ENCODE results near the gene C11orf54.
A peak's percentile ranks its signal among the peaks of the same experiment; 100 is the strongest.
"Not testable (repeated sequence)": the region's sequence is repeated elsewhere in the genome, so short reads cannot be mapped to it uniquely, and the experiment has no call there.

Gene C11orf54

DNA sequence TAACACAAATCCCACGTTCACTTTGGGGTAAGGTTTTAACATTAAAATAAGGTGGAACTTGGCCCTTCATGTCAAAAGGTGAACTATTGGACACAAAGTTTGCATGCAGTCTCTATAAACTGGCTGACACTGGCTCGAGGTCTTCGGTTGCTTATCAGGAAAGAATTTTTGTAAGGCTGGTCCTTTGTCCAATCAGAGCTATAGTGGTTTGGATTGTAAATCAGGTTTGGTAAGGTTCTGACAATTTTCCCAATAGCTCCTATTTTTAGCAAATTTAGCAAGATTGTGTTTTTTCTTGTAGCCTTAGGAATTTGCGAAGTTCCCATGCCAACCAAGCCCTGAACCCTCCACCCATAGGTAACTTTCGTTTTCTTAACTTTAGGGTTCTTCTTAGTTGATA lies 25.0 kb downstream of the C11orf54 start:
- DNase-seq (ENCODE audit: low read depth, low spot score): no peak

DNA sequence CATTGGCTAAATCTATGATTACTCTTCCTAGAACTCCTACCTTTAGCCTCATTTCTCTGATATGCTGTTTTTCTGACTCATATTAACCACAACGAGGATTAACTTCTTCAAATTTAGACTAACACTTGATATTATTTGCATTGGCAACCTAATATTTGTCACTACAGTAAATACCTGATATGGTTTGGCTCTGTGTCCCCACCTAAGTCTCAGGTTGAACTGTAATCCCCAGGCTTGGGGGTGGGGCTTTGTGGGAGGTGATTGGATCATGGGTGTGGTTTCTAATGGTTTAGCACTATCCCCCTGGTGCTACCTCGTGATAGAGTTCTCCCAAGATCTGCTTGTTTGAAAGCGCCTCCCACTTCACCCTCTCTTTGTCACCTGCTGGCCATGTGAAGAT lies 25.5 kb downstream of the C11orf54 start:
- DNase-seq (ENCODE audit: low read depth, low spot score): no peak

GRCh38 chr11:93770160-93770559 lies 28.7 kb downstream of the C11orf54 start:
- no peak for DNase-seq (ENCODE audit: low read depth, low spot score)

- DNase-seq (ENCODE audit: low read depth, low spot score): no peak
These were observed 30.7 kb downstream of the C11orf54 start for GRCh38 chr11:93772123-93772522.

DNA sequence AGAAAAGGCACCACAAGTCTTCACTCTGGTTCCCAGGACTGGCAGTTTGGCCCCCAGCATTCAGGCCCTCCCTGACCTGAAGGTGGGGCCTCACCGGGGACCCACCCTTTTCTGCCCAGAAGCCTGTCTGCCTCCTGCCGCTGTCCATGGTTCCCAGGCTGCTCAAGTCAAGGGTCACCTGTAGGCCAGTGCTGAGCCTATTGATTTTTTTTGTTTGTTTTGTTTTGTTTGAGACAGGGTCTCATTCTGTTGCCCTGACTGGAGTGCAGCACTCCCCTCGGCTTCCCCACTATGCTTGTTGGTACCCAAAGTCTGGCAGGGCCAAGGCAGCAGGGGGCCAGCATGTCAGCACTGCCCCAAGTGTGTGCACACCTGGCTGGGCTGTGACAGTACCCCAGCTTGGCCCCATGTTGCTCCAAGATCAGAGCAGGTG lies 31.6 kb downstream of the C11orf54 start:
- no peak for DNase-seq (ENCODE audit: low read depth, low spot score)

DNA sequence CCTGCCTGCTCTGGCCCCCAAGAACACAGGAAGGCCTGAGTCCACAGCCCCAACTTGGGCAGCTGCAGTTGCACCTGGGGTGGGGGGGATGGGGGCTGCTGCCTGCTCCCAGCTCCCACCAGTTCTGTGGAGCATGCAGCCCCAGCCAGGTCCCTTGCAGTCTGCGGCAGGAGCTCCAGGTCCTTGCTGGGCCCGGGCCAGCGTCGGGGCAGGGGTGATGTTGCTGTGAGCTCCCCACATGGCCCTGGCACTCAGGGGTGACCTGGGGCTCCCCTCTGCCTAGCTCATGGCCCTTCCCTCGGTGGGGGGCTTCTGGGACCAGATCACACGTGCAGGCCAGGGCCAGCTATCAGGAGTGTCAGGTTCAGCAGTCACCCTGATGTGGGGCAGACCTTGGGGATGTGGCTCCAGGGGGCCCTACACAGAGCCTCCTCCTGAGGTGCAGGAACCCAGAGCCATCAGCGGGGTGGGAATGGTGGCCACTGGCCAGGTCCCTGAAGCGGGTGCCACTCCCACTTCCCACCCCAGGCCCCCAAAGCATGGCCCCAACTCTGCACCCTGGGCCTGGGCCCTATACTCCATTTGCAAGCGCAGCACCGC lies 32.2 kb downstream of the C11orf54 start:
- DNase-seq (ENCODE audit: low read depth, low spot score): no peak

DNA sequence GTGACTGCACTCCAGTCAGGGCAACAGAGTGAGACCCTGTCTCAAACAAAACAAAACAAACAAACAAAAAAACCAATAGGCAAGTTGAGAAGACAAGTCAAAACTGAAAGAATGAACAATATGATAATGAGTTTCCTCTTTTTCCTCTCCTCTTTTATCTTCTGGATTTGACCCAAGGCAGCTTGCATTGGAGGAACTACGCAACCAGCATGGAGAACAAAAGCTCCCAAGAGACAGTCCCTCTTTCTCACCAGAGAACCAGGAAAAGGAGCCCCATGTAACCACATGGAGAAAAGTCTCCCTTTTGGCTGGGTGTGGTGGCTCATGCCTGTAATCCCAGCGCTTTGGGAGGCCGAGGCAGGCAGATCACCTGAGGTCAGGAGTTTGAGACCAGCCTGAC lies 33.1 kb downstream of the C11orf54 start:
- not testable (repeated sequence) for DNase-seq (ENCODE audit: low read depth, low spot score)

DNA sequence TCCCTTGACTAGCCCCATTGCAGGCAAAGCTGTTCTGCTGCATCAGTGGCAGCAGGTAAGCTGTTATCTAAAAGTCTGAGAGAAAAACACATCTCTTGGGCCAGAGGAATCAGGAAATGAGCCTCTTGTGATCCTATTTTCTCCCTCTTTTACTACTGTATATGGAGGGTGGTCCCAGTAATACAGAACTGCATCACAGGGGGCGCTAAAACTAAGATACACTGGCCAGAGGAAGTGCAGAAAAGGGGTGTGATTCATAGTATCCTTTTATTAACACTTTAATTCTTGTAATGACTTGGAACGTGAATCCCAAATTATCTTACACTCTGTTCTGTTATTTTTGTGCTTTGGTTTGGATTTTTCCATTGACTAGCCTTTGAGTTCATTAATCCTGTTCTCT lies 33.8 kb downstream of the C11orf54 start:
- no peak for DNase-seq (ENCODE audit: low read depth, low spot score)

GRCh38 chr11:93783362-93783761 lies 41.9 kb downstream of the C11orf54 start:
- no peak for DNase-seq (ENCODE audit: low read depth, low spot score)

DNA sequence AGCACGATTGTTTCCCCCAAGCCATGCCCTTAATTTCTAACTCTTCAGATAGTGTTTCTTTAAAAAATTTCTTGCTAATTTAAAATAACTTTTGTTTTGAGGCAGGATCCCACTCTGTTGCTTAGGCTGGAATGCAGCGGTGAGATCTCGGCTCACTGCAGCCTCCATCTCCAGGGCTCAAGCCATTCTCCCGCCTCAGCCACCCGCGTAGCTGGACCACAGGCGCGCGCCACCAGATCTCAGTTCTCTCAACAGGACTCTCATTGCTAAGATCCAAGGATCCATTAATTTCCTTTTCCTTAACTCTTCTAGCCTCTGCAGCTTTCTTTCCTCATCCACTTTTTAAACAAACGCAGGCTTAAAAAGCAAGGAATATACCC lies 42.3 kb downstream of the C11orf54 start:
- DNase-seq (ENCODE audit: low read depth, low spot score): no peak

GRCh38 chr11:93784145-93784934 lies 42.9 kb downstream of the C11orf54 start, which contains the start of gene MED17:
TSS of gene MED17 (plus strand) at chr11:93784282. CDS start at chr11:93784514, 232 bp downstream.
- peak; percentile 84 for DNase-seq (ENCODE audit: low read depth, low spot score)

- no peak for DNase-seq (ENCODE audit: low read depth, low spot score)
These were observed 43.5 kb downstream of the C11orf54 start for GRCh38 chr11:93784935-93785360.

GRCh38 chr11:93791493-93791892 lies 50.0 kb downstream of the C11orf54 start:
- DNase-seq (ENCODE audit: low read depth, low spot score): no peak

DNA sequence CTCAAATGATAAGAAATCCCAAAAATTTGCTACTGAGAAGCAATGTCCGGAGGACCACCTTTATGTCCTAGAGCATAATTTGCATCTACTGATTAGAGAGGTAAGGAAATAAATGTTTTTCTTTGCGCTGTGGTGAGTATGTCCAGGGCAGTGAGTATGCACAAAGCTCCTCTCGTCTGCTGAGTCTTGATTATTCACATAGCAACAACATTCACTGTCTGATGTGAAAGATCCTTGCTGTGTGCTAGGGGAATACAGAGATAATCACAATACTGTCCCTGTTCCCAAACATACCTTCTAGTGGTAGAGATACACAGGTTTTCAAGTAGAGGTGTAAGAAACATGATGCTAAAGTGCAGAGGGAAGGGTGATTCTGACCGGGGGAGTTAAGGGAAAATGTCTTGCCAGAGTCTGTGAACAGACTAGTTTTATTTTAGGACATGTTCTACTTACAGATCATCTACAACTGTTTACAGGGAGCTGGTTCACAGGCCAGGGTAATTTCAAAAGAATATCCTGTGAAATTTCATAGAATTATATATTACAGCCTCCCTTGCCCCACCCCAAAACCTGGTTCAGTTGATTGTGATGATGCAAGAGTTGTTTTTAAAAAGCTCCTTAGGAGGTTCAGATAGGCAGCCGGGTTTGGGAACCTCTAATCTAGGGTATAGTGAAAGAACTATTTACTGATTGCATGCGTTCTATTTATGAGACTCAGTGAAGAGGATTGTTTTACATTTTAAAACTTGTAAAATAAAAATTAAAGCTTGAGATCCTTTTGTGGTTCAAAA lies 55.2 kb downstream of the C11orf54 start:
- DNase-seq (ENCODE audit: low read depth, low spot score): no peak

GRCh38 chr11:93801366-93801765 lies 59.9 kb downstream of the C11orf54 start:
- no peak for DNase-seq (ENCODE audit: low read depth, low spot score)

- DNase-seq (ENCODE audit: low read depth, low spot score): no peak
These were observed 63.4 kb downstream of the C11orf54 start for GRCh38 chr11:93804879-93805278.

DNA sequence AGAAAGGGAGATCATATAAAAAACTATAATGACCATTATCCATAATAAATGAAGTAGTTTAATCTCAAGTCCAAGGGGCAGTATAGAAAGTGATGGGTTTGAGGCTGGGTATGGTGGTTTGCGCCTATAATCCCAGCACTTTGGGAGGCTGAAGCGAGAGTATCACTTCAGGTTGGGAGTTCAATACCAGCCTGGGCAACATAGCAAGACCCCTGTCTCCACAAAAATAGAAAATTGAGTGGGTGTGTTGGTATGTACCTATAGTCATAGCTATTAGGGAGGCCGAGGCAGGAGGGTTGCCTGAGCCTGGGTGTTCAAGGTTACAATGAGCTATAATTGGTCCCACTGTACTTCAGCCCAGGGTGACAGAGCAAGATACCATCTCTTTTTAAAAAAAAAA lies 66.5 kb downstream of the C11orf54 start:
- no peak for DNase-seq (ENCODE audit: low read depth, low spot score)

DNA sequence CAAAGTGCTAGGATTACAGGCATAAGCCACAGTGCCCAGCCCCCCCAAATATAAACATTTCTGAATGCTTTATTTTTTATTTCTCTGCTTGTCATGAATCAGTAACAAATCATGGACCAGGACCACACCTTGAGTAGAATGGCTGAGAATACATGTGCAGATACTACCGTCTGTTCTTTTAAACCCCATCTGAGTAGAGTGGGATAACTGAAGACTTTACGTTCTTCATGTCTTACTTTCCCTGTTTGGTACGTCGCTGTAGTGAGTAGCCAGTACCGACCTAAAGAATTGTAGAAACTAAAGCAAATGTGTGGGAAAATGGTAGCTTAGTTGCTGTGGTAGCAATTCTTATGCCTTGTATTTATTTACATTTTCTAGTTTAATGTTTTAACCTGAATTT lies 72.5 kb downstream of the C11orf54 start:
- DNase-seq (ENCODE audit: low read depth, low spot score): no peak

Data from activated CD4-positive, CD25-positive, alpha-beta regulatory T cell treated with anti-CD3 and anti-CD28 coated beads, Interleukin-2, amount 50 U/mL, for 16 hours (primary cell).